AG04450 (cell line): ENCODE data around the gene TPST1. TPM values are rescaled to one million over a fixed set of nuclear protein-coding genes. Genes with fewer than 3 reads are reported as not detected.

Experiments used
- CTCF ChIA-PET: fragments of 300-600, 350-600 bp; formaldehyde crosslinking; extraction: SDS; loops from one replicate; lab custom pipeline; 2022; ENCODE audit warnings: antibody characterized with exemption, inconsistent platforms; lab: Charles Lee
- POLR2A ChIA-PET: fragments of 350-600 bp; formaldehyde crosslinking; extraction: SDS; loops from one replicate; lab custom pipeline; 2021; ENCODE audit warnings: antibody characterized with exemption, inconsistent platforms; lab: Yijun Ruan, JAX
- DNase-seq: peaks from one replicate; pipeline ENCODE4 v3.0.0-alpha.2; 2011; ENCODE audit warnings: low read depth, low spot score
- H3K27ac ChIP-seq: one replicate; pipeline ENCODE4 v1.5.1; 2012; ENCODE audit warnings: low read depth, low read length, control low read depth
- H3K27me3 ChIP-seq: one replicate; pipeline ENCODE4 v1.6.0; 2012; ENCODE audit warnings: low read length; ENCODE audit not compliant: control insufficient read depth, insufficient read depth
- H3K4me3 ChIP-seq: 2 replicates; pipeline ENCODE4 v1.5.1; 2011; ENCODE audit warnings: mild to moderate bottlenecking, low read depth, low read length, control low read depth
- H3K9me3 ChIP-seq: 2 replicates; pipeline ENCODE4 v1.5.1; 2012; ENCODE audit warnings: low read length; ENCODE audit not compliant: control insufficient read depth, insufficient read depth
- polyA plus RNA-seq: library from polyadenylated mRNA; depleted of rRNA; stranded (reverse); fragments of >200 nt; gene quantifications from 2 replicates; pipeline ENCODE4 v1.2.3, GENCODE V29; 2011
- TF ChIP-seq, protein P1 (sequence below): IDR thresholded peaks from 2 replicates; pipeline ENCODE4 v1.5.1; 2011; ENCODE audit warnings: low read depth, low read length, control low read depth, inconsistent platforms

The TPST1 gene
- polyA plus RNA-seq, 1 experiment, result 129 TPM

GRCh38 chr7:66376264-66376945, 171.3 kb downstream of the TPST1 start:
- DNase-seq, result no peak
- POLR2A ChIA-PET, result no interaction called here
- peaks cover 33% of the 10 kb centered on the region for H3K9me3 ChIP-seq
- CTCF ChIA-PET, result interaction anchor here (1.6 kb wide), 1 partner anchor 235 kb away, joined by 3 read pairs; no protein-coding TSS in a partner anchor
- H3K4me3 ChIP-seq, result no peak overlapping the region
- TF ChIP-seq, protein P1, sequence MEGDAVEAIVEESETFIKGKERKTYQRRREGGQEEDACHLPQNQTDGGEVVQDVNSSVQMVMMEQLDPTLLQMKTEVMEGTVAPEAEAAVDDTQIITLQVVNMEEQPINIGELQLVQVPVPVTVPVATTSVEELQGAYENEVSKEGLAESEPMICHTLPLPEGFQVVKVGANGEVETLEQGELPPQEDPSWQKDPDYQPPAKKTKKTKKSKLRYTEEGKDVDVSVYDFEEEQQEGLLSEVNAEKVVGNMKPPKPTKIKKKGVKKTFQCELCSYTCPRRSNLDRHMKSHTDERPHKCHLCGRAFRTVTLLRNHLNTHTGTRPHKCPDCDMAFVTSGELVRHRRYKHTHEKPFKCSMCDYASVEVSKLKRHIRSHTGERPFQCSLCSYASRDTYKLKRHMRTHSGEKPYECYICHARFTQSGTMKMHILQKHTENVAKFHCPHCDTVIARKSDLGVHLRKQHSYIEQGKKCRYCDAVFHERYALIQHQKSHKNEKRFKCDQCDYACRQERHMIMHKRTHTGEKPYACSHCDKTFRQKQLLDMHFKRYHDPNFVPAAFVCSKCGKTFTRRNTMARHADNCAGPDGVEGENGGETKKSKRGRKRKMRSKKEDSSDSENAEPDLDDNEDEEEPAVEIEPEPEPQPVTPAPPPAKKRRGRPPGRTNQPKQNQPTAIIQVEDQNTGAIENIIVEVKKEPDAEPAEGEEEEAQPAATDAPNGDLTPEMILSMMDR, result no peak
- no peak overlapping the region for H3K27ac ChIP-seq
- no peaks in the 10 kb centered on the region for H3K27me3 ChIP-seq

GRCh38 chr7:66377045-66377444, 171.9 kb downstream of the TPST1 start:
- ChIA-PET CTCF (no interaction called here), POLR2A (interaction anchor here (0.9 kb wide), 1 partner anchor 172 kb away, joined by 4 read pairs; the partner anchor contains the start of gene TPST1)
- H3K4me3 ChIP-seq, result no peak overlapping the region
- H3K27me3 ChIP-seq, result no peaks in the 10 kb centered on the region
- DNase-seq, result no peak
- TF ChIP-seq, protein P1, result no peak
- H3K9me3 ChIP-seq, result peaks cover 33% of the 10 kb centered on the region
- H3K27ac ChIP-seq, result no peak overlapping the region

- TF ChIP-seq, protein P1, result no peak
- Histone ChIP-seq H3K27ac (no peak overlapping the region), H3K4me3 (no peak overlapping the region), H3K9me3 (peaks cover 33% of the 10 kb centered on the region), H3K27me3 (no peaks in the 10 kb centered on the region)
- DNase-seq, result no peak
- CTCF ChIA-PET, result interaction anchor here (1.3 kb wide), 1 partner anchor 20 kb away, joined by 3 read pairs; no protein-coding TSS in a partner anchor
- POLR2A ChIA-PET, result interaction anchor here (0.9 kb wide), 1 partner anchor 173 kb away, joined by 4 read pairs; the partner anchor contains the start of gene TPST1
Measured at GRCh38 chr7:66377714-66378113, 172.6 kb downstream of the TPST1 start.

GRCh38 chr7:66379542-66380160, 174.5 kb downstream of the TPST1 start:
- ChIA-PET POLR2A (interaction anchor here (0.6 kb wide), 1 partner anchor 11 kb away, joined by 6 read pairs; no protein-coding TSS in a partner anchor), CTCF (interaction anchor here (0.6 to 1.0 kb wide), 3 partner anchors 12 to 349 kb away, joined by 3 to 7 read pairs (median 4); no protein-coding TSS in a partner anchor)
- TF ChIP-seq, protein P1, result no peak
- no peak for DNase-seq
- Histone ChIP-seq H3K9me3 (peaks cover 33% of the 10 kb centered on the region), H3K27ac (no peak overlapping the region), H3K4me3 (no peak overlapping the region), H3K27me3 (no peaks in the 10 kb centered on the region)
